ENCODE data around the gene COX6B2.

The COX6B2 gene

GRCh38 chr19:55365245-55365644, 10.7 kb upstream of the COX6B2 start:
- no peak for TF ChIP-seq CTCF (IDR thresholded peaks at IDR 0.05; ENCODE audit: low read depth, low read length)
- DNase-seq (ENCODE audit: extremely low read depth, low read depth), result no peak

- DNase-seq (ENCODE audit: extremely low read depth, low read depth), result no peak
- TF ChIP-seq CTCF (IDR thresholded peaks at IDR 0.05; ENCODE audit: low read depth, low read length), result no peak
These were observed 8.6 kb upstream of the COX6B2 start, which contains the start of gene GARIN5B for GRCh38 chr19:55362990-55363716. TSS of gene GARIN5B (minus strand) at chr19:55363260. CDS start at chr19:55363066, 194 bp downstream.

- DNase-seq (ENCODE audit: extremely low read depth, low read depth), result no peak
- TF ChIP-seq CTCF (IDR thresholded peaks at IDR 0.05; ENCODE audit: low read depth, low read length), result no peak
These were observed 7.9 kb upstream of the COX6B2 start for GRCh38 chr19:55362174-55362989.

- TF ChIP-seq CTCF (IDR thresholded peaks at IDR 0.05; ENCODE audit: low read depth, low read length), result no peak
- no peak for DNase-seq (ENCODE audit: extremely low read depth, low read depth)
These were observed 6.4 kb upstream of the COX6B2 start for GRCh38 chr19:55360902-55361301.

- no peak for TF ChIP-seq CTCF (IDR thresholded peaks at IDR 0.05; ENCODE audit: low read depth, low read length)
- no peak for DNase-seq (ENCODE audit: extremely low read depth, low read depth)
These were observed 4.7 kb upstream of the COX6B2 start for GRCh38 chr19:55358943-55359908.

- TF ChIP-seq CTCF (IDR thresholded peaks at IDR 0.05; ENCODE audit: low read depth, low read length), result no peak
- DNase-seq (ENCODE audit: extremely low read depth, low read depth), result no peak
These were observed 4.0 kb upstream of the COX6B2 start for GRCh38 chr19:55358493-55358892.

Measured in AG09319 (cell line).